ENCODE data around the gene SLC24A3. TPM values are rescaled to one million over a fixed set of nuclear protein-coding genes. Genes with fewer than 3 reads are reported as not detected.

SLC24A3 gene
- total and polyA plus RNA-seq, 2 experiments from 2014 or later: 0.81 to 2.5 TPM

DNA sequence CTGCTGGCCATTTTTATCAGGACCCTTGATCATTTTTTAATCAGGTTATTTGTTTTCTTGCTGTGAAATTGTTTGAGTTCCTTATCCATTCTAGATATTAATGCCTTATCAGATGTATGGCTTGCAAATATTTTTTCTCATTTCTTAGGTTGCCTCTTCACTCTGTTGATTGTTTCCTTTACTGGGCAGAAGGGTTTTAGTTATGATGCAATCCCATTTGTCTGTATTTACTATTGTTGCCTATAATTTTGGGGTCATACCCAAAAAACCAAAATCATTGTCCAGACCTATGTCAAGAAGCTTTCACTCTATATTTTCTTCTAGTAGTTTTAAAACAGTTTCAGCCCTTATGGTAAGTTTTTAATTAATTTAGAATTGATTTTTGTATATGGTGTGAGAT lies 172.5 kb downstream of the SLC24A3 start:
- Mint-ChIP-seq H3K27ac (no peak overlapping the region), H3K36me3 (ENCODE audit: low read depth) (0 out of 3 replicates have a peak, but pooled peaks cover 3% of the 10 kb centered on the region), H3K4me1 (peaks cover 14% of the 10 kb centered on the region), H3K9me3 (peaks cover 7% of the 10 kb centered on the region), H3K27me3 (ENCODE audit: insufficient read depth, low read depth, poor library complexity) (no peaks in the 10 kb centered on the region), H3K4me3 (no peak overlapping the region)
- ATAC-seq (no peak), DNase-seq (ENCODE audit: low spot score) (no peak)
- Histone ChIP-seq H4K20me1 (replicated peaks; ENCODE audit: insufficient read depth) (no peaks in the 10 kb centered on the region), H3K4me1 (ENCODE audit: insufficient read depth) (no peaks in the 10 kb centered on the region), H3K27ac (ENCODE audit: low read depth) (no peak overlapping the region), H3K4me3 (no peak overlapping the region), H3K36me3 (ENCODE audit: insufficient read depth) (no peaks in the 10 kb centered on the region; the same call in 1 of the 2 replicates), H3K9me2 (ENCODE audit: insufficient read depth) (no peaks in the 10 kb centered on the region), H3F3A (replicated peaks; ENCODE audit: low read depth) (no peaks in the 10 kb centered on the region), H3K4me2 (no peak overlapping the region), H3K79me2 (replicated peaks; ENCODE audit: insufficient read depth) (no peaks in the 10 kb centered on the region), H2AFZ (no peak overlapping the region), H3K27me3 (ENCODE audit: insufficient read depth) (no peaks in the 10 kb centered on the region)
- TF ChIP-seq CREB1 (CRISPR knock-in tag; IDR thresholded peaks at IDR 0.05; ENCODE audit: low read depth): no peak
- TF ChIP-seq, protein P1, sequence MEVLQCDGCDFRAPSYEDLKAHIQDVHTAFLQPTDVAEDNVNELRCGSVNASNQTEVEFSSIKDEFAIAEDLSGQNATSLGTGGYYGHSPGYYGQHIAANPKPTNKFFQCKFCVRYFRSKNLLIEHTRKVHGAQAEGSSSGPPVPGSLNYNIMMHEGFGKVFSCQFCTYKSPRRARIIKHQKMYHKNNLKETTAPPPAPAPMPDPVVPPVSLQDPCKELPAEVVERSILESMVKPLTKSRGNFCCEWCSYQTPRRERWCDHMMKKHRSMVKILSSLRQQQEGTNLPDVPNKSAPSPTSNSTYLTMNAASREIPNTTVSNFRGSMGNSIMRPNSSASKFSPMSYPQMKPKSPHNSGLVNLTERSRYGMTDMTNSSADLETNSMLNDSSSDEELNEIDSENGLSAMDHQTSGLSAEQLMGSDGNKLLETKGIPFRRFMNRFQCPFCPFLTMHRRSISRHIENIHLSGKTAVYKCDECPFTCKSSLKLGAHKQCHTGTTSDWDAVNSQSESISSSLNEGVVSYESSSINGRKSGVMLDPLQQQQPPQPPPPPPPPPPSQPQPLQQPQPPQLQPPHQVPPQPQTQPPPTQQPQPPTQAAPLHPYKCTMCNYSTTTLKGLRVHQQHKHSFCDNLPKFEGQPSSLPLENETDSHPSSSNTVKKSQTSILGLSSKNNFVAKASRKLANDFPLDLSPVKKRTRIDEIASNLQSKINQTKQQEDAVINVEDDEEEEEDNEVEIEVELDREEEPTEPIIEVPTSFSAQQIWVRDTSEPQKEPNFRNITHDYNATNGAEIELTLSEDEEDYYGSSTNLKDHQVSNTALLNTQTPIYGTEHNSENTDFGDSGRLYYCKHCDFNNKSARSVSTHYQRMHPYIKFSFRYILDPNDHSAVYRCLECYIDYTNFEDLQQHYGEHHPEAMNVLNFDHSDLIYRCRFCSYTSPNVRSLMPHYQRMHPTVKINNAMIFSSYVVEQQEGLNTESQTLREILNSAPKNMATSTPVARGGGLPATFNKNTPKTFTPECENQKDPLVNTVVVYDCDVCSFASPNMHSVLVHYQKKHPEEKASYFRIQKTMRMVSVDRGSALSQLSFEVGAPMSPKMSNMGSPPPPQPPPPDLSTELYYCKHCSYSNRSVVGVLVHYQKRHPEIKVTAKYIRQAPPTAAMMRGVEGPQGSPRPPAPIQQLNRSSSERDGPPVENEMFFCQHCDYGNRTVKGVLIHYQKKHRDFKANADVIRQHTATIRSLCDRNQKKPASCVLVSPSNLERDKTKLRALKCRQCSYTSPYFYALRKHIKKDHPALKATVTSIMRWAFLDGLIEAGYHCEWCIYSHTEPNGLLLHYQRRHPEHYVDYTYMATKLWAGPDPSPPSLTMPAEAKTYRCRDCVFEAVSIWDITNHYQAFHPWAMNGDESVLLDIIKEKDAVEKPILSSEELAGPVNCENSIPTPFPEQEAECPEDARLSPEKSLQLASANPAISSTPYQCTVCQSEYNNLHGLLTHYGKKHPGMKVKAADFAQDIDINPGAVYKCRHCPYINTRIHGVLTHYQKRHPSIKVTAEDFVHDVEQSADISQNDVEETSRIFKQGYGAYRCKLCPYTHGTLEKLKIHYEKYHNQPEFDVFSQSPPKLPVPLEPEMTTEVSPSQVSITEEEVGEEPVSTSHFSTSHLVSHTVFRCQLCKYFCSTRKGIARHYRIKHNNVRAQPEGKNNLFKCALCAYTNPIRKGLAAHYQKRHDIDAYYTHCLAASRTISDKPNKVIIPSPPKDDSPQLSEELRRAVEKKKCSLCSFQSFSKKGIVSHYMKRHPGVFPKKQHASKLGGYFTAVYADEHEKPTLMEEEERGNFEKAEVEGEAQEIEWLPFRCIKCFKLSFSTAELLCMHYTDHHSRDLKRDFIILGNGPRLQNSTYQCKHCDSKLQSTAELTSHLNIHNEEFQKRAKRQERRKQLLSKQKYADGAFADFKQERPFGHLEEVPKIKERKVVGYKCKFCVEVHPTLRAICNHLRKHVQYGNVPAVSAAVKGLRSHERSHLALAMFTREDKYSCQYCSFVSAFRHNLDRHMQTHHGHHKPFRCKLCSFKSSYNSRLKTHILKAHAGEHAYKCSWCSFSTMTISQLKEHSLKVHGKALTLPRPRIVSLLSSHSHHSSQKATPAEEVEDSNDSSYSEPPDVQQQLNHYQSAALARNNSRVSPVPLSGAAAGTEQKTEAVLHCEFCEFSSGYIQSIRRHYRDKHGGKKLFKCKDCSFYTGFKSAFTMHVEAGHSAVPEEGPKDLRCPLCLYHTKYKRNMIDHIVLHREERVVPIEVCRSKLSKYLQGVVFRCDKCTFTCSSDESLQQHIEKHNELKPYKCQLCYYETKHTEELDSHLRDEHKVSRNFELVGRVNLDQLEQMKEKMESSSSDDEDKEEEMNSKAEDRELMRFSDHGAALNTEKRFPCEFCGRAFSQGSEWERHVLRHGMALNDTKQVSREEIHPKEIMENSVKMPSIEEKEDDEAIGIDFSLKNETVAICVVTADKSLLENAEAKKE (CRISPR knock-in tag; IDR thresholded peaks at IDR 0.05): no peak
- TF ChIP-seq, protein P2, sequence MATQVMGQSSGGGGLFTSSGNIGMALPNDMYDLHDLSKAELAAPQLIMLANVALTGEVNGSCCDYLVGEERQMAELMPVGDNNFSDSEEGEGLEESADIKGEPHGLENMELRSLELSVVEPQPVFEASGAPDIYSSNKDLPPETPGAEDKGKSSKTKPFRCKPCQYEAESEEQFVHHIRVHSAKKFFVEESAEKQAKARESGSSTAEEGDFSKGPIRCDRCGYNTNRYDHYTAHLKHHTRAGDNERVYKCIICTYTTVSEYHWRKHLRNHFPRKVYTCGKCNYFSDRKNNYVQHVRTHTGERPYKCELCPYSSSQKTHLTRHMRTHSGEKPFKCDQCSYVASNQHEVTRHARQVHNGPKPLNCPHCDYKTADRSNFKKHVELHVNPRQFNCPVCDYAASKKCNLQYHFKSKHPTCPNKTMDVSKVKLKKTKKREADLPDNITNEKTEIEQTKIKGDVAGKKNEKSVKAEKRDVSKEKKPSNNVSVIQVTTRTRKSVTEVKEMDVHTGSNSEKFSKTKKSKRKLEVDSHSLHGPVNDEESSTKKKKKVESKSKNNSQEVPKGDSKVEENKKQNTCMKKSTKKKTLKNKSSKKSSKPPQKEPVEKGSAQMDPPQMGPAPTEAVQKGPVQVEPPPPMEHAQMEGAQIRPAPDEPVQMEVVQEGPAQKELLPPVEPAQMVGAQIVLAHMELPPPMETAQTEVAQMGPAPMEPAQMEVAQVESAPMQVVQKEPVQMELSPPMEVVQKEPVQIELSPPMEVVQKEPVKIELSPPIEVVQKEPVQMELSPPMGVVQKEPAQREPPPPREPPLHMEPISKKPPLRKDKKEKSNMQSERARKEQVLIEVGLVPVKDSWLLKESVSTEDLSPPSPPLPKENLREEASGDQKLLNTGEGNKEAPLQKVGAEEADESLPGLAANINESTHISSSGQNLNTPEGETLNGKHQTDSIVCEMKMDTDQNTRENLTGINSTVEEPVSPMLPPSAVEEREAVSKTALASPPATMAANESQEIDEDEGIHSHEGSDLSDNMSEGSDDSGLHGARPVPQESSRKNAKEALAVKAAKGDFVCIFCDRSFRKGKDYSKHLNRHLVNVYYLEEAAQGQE (IDR thresholded peaks at IDR 0.05; ENCODE audit: unreplicated experiment): no peak
